HG03064 (cell line): ENCODE results near the gene NDUFB8.

Source experiments
- ATAC-seq: cut with Tn5 transposase; IDR thresholded peaks from one replicate; pipeline ENCODE4 v1.9.1; 2021; ENCODE audit warnings: low read depth; ENCODE audit not compliant: unreplicated experiment

The NDUFB8 gene

GRCh38 chr10:100544950-100545349, 15.3 kb upstream of the NDUFB8 start:
- ATAC-seq = no peak

GRCh38 chr10:100537475-100537874, 7.8 kb upstream of the NDUFB8 start:
- ATAC-seq = no peak

GRCh38 chr10:100535715-100536353, 6.2 kb upstream of the NDUFB8 start, which contains the start of gene HIF1AN:
Gene HIF1AN, plus strand, starts transcription at chr10:100535943. Its CDS starts 16 bp downstream, at chr10:100535959.
- ATAC-seq = peak; percentile 89

- ATAC-seq = peak; percentile 6
Observed at GRCh38 chr10:100535338-100535714, 5.7 kb upstream of the NDUFB8 start.

GRCh38 chr10:100534726-100535125, 5.1 kb upstream of the NDUFB8 start:
- no peak for ATAC-seq

- ATAC-seq = no peak
Observed at GRCh38 chr10:100531761-100532160, 2.1 kb upstream of the NDUFB8 start.

- ATAC-seq = no peak
Observed at GRCh38 chr10:100528921-100529474, 673 bp downstream of the NDUFB8 start.

- ATAC-seq = no peak
Observed at GRCh38 chr10:100528123-100528886, 1.4 kb downstream of the NDUFB8 start.

GRCh38 chr10:100524638-100525037, 5.0 kb downstream of the NDUFB8 start:
- ATAC-seq = no peak

- no peak for ATAC-seq
Observed at GRCh38 chr10:100524206-100524605, 5.5 kb downstream of the NDUFB8 start.

GRCh38 chr10:100522945-100523344, 6.7 kb downstream of the NDUFB8 start:
- no peak for ATAC-seq

GRCh38 chr10:100522107-100522801, 7.4 kb downstream of the NDUFB8 start:
- no peak for ATAC-seq

GRCh38 chr10:100520811-100521210, 8.9 kb downstream of the NDUFB8 start:
- no peak for ATAC-seq

GRCh38 chr10:100519311-100520051, 10.2 kb downstream of the NDUFB8 start, which contains the start of gene SEC31B:
Gene SEC31B, minus strand, starts transcription at chr10:100519861. Its CDS starts 2,909 bp downstream, at chr10:100516952.
- no peak for ATAC-seq

GRCh38 chr10:100518761-100519241, 10.9 kb downstream of the NDUFB8 start:
- no peak for ATAC-seq

- no peak for ATAC-seq
Observed at GRCh38 chr10:100516847-100517246, 12.8 kb downstream of the NDUFB8 start.

GRCh38 chr10:100515612-100516011, 14.1 kb downstream of the NDUFB8 start:
- ATAC-seq = no peak

- no peak for ATAC-seq
Observed at GRCh38 chr10:100510533-100511308, 18.9 kb downstream of the NDUFB8 start.

GRCh38 chr10:100509241-100509840, 20.3 kb downstream of the NDUFB8 start:
- ATAC-seq = no peak
